Endothelial cell of umbilical vein (primary cell): ENCODE data around the gene FBN2. TPM values are rescaled to one million over a fixed set of nuclear protein-coding genes. Genes with fewer than 3 reads are reported as not detected.

ENCODE experiments used
- BruUV-seq: library from RNA; stranded (reverse); fragments of 400-500 nt; replicated peaks from 2 replicates; lab custom pipeline; 2021; lab: Mats Ljungman, UMichigan
- CTCF ChIA-PET: fragments of 300-600, 350-600 bp; sonication (Branson Sonifier 250); formaldehyde crosslinking; loops from one replicate; lab custom pipeline; 2021; ENCODE audit warnings: antibody characterized with exemption, inconsistent platforms; lab: Charles Lee
- POLR2A ChIA-PET: fragments of 300-600, 350-600 bp; sonication (Branson Sonifier 250); formaldehyde crosslinking; loops from one replicate; lab custom pipeline; 2021; ENCODE audit warnings: antibody characterized with exemption, inconsistent platforms; lab: Charles Lee
- DNase-seq: peaks from one replicate; pipeline ENCODE4 v3.0.0-alpha.2; 2011; ENCODE audit warnings: low read depth, low spot score
- FAIRE-seq: peaks from 2 replicates; lab custom pipeline; 2011; peaks lifted over from hg19 to GRCh38; lab: Jason Lieb, UNC
- H2AFZ ChIP-seq: 2 replicates; pipeline ENCODE4 v1.6.0; 2012; ENCODE audit warnings: low read depth, low read length, control low read depth, inconsistent platforms
- H3K27ac ChIP-seq: 2 replicates; pipeline ENCODE4 v1.5.1; 2011; ENCODE audit warnings: low read depth, mild to moderate bottlenecking, control low read depth, low read length, moderate library complexity; ENCODE audit not compliant: insufficient read depth
- H3K27me3 ChIP-seq, 2 experiments: 2 replicates each; pipeline versions ENCODE4 v1.6.0 to v1.6.1; 2011; ENCODE audit warnings: low read length in 2 of 2, mixed read lengths in 1 of 2; ENCODE audit not compliant: control insufficient read depth in 2 of 2, insufficient read depth in 2 of 2
- H3K36me3 ChIP-seq, 2 experiments: 2 replicates in 1 of 2; 3 replicates in 1 of 2; pipeline ENCODE4 v1.5.1; 2011; ENCODE audit warnings: low read length in 2 of 2, mild to moderate bottlenecking in 1 of 2, moderate library complexity in 1 of 2; ENCODE audit not compliant: control insufficient read depth in 2 of 2, insufficient read depth in 2 of 2; ENCODE audit errors: extremely low read depth in 1 of 2
- H3K4me1 ChIP-seq: 3 replicates; pipeline ENCODE4 v1.5.1; 2011; ENCODE audit warnings: mild to moderate bottlenecking, low read length; ENCODE audit not compliant: control insufficient read depth, insufficient read depth; ENCODE audit errors: extremely low read depth
- H3K4me2 ChIP-seq: 2 replicates; pipeline ENCODE4 v1.6.1; 2011; ENCODE audit warnings: low read length, control low read depth, mixed read lengths; ENCODE audit not compliant: insufficient read depth
- H3K4me3 ChIP-seq, 3 experiments: fragments of 200-600 bp in 1 of 3; sonication (generic), shearing (Covaris generic) in 1 of 3; replicated peaks in 1 of 3; 2 replicates each; pipeline ENCODE4 v1.5.1; 2011 to 2016; ENCODE audit warnings: control low read depth in 3 of 3, low read length in 3 of 3, mild to moderate bottlenecking in 2 of 3, inconsistent platforms in 1 of 3, low read depth in 1 of 3, moderate library complexity in 1 of 3; ENCODE audit not compliant: insufficient read depth in 1 of 3
- H3K79me2 ChIP-seq: 2 replicates; pipeline ENCODE4 v1.6.0; 2012; ENCODE audit warnings: low read length, inconsistent platforms; ENCODE audit not compliant: control insufficient read depth, insufficient read depth
- H3K9ac ChIP-seq: replicated peaks from 2 replicates; pipeline ENCODE3; 2011; ENCODE audit warnings: low read length, control low read depth; ENCODE audit not compliant: insufficient read depth; ENCODE audit errors: extremely low read depth
- H3K9me1 ChIP-seq: replicated peaks from 3 replicates; pipeline ENCODE4 v1.6.0; 2011; ENCODE audit warnings: mild to moderate bottlenecking, low read length; ENCODE audit not compliant: control insufficient read depth, insufficient read depth; ENCODE audit errors: extremely low read depth
- H3K9me3 ChIP-seq: replicated peaks from 2 replicates; pipeline ENCODE4 v1.5.1; 2012; ENCODE audit warnings: low read length, inconsistent platforms; ENCODE audit not compliant: control insufficient read depth, insufficient read depth
- H4K20me1 ChIP-seq: replicated peaks from 2 replicates; pipeline ENCODE3; 2011; ENCODE audit warnings: mild to moderate bottlenecking, low read length; ENCODE audit not compliant: control insufficient read depth, insufficient read depth; ENCODE audit errors: extremely low read depth
- CTCF ChIP-seq, 2 donors: IDR thresholded peaks; 1 replicate in 1 of 2; 2 replicates in 1 of 2; pipeline ENCODE4 v1.5.1; 2011; ENCODE audit warnings: low read length in 2 of 2, mild to moderate bottlenecking in 2 of 2, moderate library complexity in 2 of 2, control low read depth in 1 of 2, inconsistent platforms in 1 of 2, low read depth in 1 of 2; ENCODE audit not compliant: insufficient read depth in 1 of 2; ENCODE audit errors: extremely low read depth in 1 of 2
- EZH2 ChIP-seq: IDR thresholded peaks from 2 replicates; pipeline ENCODE4 v1.6.1; 2012; ENCODE audit warnings: borderline replicate concordance, low read depth, mild to moderate bottlenecking, moderate library complexity, low read length, inconsistent platforms; ENCODE audit not compliant: severe bottlenecking
- FOS ChIP-seq: IDR thresholded peaks from 2 replicates; pipeline ENCODE4 v1.6.1; 2011; ENCODE audit warnings: mild to moderate bottlenecking, low read length, moderate library complexity, borderline replicate concordance; ENCODE audit not compliant: insufficient read depth
- GATA2 ChIP-seq: IDR thresholded peaks from 2 replicates; pipeline ENCODE4 v1.7.0; 2011; ENCODE audit warnings: low read depth, mild to moderate bottlenecking, moderate library complexity, mixed read lengths, low read length; ENCODE audit not compliant: insufficient read length, insufficient read depth
- JUN ChIP-seq: IDR thresholded peaks from 2 replicates; pipeline ENCODE4 v1.6.1; 2011; ENCODE audit warnings: borderline replicate concordance, low read depth; ENCODE audit not compliant: insufficient read length, insufficient read depth
- MAX ChIP-seq: IDR thresholded peaks from 2 replicates; pipeline ENCODE4 v1.6.1; 2011; ENCODE audit not compliant: insufficient read depth, insufficient read length
- MYC ChIP-seq: IDR thresholded peaks from one replicate; pipeline ENCODE4 v1.6.1; 2011; ENCODE audit warnings: mild to moderate bottlenecking, low read depth, low read length
- POLR2A ChIP-seq: IDR thresholded peaks from 2 replicates; pipeline ENCODE4 v1.6.1; 2012; ENCODE audit warnings: low read depth, mild to moderate bottlenecking, control low read depth, low read length
- POLR2AphosphoS5 ChIP-seq: IDR thresholded peaks from 2 replicates; pipeline ENCODE4 v1.6.1; 2012; ENCODE audit warnings: low read depth, mild to moderate bottlenecking, control low read depth, low read length, moderate library complexity; ENCODE audit not compliant: insufficient read depth
- dilution Hi-C: fragments of 300-500 bp; cut with MboI; formaldehyde crosslinking; loops from one replicate; pipeline ENCODE4 v1.15.0; 2019; ENCODE audit warnings: low sequenced_read_pairs; ENCODE audit not compliant: extremely low pct_ligation_motif_present
- intact Hi-C: fragments of 100-400 bp; cut with micrococcal nuclease; formaldehyde crosslinking; loops from one replicate; pipeline ENCODE4 v1.10.0; 2022
- polyA plus RNA-seq, 4 experiments: library from polyadenylated mRNA; depleted of rRNA in 3 of 4; stranded (reverse) in 3 of 4; unstranded in 1 of 4; fragments of >200 nt; gene quantifications; 2 replicates each; pipeline versions ENCODE4 v1.2.1 to v1.2.3, GENCODE V29; 2011 to 2012; ENCODE audit warnings: missing spikeins in 1 of 4
- total RNA-seq: library from RNA; stranded (reverse); gene quantifications from 2 replicates; pipeline ENCODE4 v1.2.3, GENCODE V29; 2021

The FBN2 gene
- total and polyA plus RNA-seq, 2 donors (not counting 3 experiments of a cell fraction or from before 2014, with no cell fraction given) = 21.8 to 57.4 TPM

GRCh38 chr5:128399111-128399510, 138.9 kb downstream of the FBN2 start:
- no peak overlapping the region for H2AFZ ChIP-seq
- dilution Hi-C loops (no loop called here), intact Hi-C loops (no loop called here)
- H3K36me3 ChIP-seq = no peaks in the 10 kb centered on the region
- no peak overlapping the region for H3K4me3 ChIP-seq
- no peaks in the 10 kb centered on the region for H4K20me1 ChIP-seq
- DNase-seq (no peak), FAIRE-seq (no peak)
- no peaks in the 10 kb centered on the region for H3K79me2 ChIP-seq
- H3K9ac ChIP-seq = no peak overlapping the region
- no TSS peak for BruUV-seq
- H3K9me1 ChIP-seq = no peaks in the 10 kb centered on the region
- POLR2A ChIA-PET = no interaction called here
- H3K4me1 ChIP-seq = peaks cover 5% of the 10 kb centered on the region
- H3K4me2 ChIP-seq = no peak overlapping the region
- TF ChIP-seq FOS (no peak), CTCF (IDR thresholded peaks at IDR 0.05; ENCODE audit: extremely low read depth in 1 of 2, insufficient read depth in 1 of 2, low read depth in 1 of 2, low read length in 2 of 2) (no peak), JUN (no peak), GATA2 (no peak), POLR2AphosphoS5 (no peak), POLR2A (no peak), EZH2 (no peak), MAX (no peak), MYC (no peak)
- H3K27ac ChIP-seq = no peak overlapping the region
- H3K9me3 ChIP-seq = no peaks in the 10 kb centered on the region
- no peaks in the 10 kb centered on the region for H3K27me3 ChIP-seq
- CTCF ChIA-PET = no interaction called here
